Measurements from ENCODE around the gene RHO.

DNA sequence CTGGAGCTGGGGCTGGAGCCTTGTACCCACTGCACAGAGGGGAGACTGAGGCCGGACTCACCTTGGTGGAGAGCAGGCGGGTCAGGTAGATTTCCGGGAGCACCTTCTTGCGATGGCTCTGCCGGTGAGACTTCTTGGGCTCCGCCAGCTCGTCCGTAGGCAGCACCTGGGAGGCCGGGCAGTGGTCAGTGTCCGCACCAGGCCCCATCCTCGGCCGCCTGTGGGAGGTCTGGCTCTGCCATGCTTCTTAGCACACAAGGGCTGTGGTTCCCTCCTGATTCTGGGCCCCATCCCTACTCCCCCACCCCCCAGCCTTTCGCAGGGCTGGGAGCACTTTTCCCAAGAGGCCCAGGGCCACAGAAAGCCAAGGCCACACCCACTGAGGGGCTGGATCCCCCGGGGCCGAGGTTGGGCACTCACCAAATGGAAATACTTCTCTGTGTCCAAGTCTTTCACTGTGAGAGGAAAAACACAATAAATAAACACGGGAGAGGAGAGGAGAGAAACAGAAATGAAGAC lies 31.9 kb downstream of the RHO start:
- no peak for TF ChIP-seq POLR2A (IDR thresholded peaks at IDR 0.05)
- TF ChIP-seq, protein P1, sequence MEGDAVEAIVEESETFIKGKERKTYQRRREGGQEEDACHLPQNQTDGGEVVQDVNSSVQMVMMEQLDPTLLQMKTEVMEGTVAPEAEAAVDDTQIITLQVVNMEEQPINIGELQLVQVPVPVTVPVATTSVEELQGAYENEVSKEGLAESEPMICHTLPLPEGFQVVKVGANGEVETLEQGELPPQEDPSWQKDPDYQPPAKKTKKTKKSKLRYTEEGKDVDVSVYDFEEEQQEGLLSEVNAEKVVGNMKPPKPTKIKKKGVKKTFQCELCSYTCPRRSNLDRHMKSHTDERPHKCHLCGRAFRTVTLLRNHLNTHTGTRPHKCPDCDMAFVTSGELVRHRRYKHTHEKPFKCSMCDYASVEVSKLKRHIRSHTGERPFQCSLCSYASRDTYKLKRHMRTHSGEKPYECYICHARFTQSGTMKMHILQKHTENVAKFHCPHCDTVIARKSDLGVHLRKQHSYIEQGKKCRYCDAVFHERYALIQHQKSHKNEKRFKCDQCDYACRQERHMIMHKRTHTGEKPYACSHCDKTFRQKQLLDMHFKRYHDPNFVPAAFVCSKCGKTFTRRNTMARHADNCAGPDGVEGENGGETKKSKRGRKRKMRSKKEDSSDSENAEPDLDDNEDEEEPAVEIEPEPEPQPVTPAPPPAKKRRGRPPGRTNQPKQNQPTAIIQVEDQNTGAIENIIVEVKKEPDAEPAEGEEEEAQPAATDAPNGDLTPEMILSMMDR (IDR thresholded peaks at IDR 0.05), result no peak
